Measurements from ENCODE around the gene IL27RA.

DNA sequence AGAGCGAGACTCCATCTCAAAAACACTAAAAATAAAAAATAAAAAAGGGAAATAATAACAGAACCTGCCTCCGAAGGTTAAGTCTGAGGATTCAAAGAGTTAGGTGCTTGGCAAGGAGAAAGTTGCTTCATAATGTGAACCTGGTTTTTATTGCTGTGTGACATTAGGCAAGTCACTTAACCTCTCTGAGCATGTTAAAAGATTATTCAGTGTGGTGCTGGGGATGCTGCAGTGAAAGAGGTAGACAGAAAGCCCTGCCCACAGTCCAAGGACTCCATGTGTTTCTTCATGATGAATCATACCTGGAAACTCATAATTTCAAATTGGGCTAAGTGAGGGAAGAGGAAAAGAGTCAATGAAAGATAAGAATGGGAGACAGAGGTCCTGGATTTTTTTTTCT lies 2.4 kb downstream of the IL27RA start:
- TF ChIP-seq, protein P1, sequence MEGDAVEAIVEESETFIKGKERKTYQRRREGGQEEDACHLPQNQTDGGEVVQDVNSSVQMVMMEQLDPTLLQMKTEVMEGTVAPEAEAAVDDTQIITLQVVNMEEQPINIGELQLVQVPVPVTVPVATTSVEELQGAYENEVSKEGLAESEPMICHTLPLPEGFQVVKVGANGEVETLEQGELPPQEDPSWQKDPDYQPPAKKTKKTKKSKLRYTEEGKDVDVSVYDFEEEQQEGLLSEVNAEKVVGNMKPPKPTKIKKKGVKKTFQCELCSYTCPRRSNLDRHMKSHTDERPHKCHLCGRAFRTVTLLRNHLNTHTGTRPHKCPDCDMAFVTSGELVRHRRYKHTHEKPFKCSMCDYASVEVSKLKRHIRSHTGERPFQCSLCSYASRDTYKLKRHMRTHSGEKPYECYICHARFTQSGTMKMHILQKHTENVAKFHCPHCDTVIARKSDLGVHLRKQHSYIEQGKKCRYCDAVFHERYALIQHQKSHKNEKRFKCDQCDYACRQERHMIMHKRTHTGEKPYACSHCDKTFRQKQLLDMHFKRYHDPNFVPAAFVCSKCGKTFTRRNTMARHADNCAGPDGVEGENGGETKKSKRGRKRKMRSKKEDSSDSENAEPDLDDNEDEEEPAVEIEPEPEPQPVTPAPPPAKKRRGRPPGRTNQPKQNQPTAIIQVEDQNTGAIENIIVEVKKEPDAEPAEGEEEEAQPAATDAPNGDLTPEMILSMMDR (IDR thresholded peaks at IDR 0.05): no peak
- no peak for TF ChIP-seq EP300 (IDR thresholded peaks at IDR 0.05; ENCODE audit: low read depth)
